HG03432 (cell line): ENCODE data around the gene SV2C.
"Not testable (repeated sequence)": the region's sequence is repeated elsewhere in the genome, so short reads cannot be mapped to it uniquely, and the experiment has no call there.

Source experiments
- ATAC-seq: cut with Tn5 transposase; IDR thresholded peaks from one replicate; pipeline ENCODE4 v1.9.1; 2021; ENCODE audit warnings: mild to moderate bottlenecking, moderate library complexity; ENCODE audit not compliant: unreplicated experiment

SV2C gene

GRCh38 chr5:76199336-76200318 is 116.4 kb downstream of the SV2C start:
- no peak for ATAC-seq

GRCh38 chr5:76202182-76202581 is 119.0 kb downstream of the SV2C start:
- ATAC-seq, result no peak

GRCh38 chr5:76204191-76204590 is 121.0 kb downstream of the SV2C start:
- ATAC-seq, result no peak

GRCh38 chr5:76204713-76205112 is 121.5 kb downstream of the SV2C start:
- ATAC-seq, result no peak

- no peak for ATAC-seq
These were observed 123.9 kb downstream of the SV2C start for GRCh38 chr5:76207120-76207519.

GRCh38 chr5:76209297-76209696 is 126.1 kb downstream of the SV2C start:
- ATAC-seq, result no peak

GRCh38 chr5:76210946-76211345 is 127.8 kb downstream of the SV2C start:
- ATAC-seq, result no peak

- ATAC-seq, result no peak
These were observed 130.7 kb downstream of the SV2C start for GRCh38 chr5:76213858-76214257.

- no peak for ATAC-seq
These were observed 133.6 kb downstream of the SV2C start for GRCh38 chr5:76216748-76217147.

- no peak for ATAC-seq
These were observed 136.5 kb downstream of the SV2C start for GRCh38 chr5:76219636-76220035.

GRCh38 chr5:76221311-76221710 is 138.1 kb downstream of the SV2C start:
- no peak for ATAC-seq

GRCh38 chr5:76222318-76222717 is 139.1 kb downstream of the SV2C start:
- ATAC-seq, result no peak

- ATAC-seq, result no peak
These were observed 140.5 kb downstream of the SV2C start for GRCh38 chr5:76223696-76224095.

- no peak for ATAC-seq
These were observed 141.7 kb downstream of the SV2C start for GRCh38 chr5:76224898-76225297.

GRCh38 chr5:76225336-76225735 is 142.2 kb downstream of the SV2C start:
- ATAC-seq, result no peak

GRCh38 chr5:76229900-76230299 is 146.7 kb downstream of the SV2C start:
- no peak for ATAC-seq

- ATAC-seq, result no peak
These were observed 147.6 kb downstream of the SV2C start for GRCh38 chr5:76230711-76231285.

GRCh38 chr5:76234665-76235064 is 151.5 kb downstream of the SV2C start:
- ATAC-seq, result no peak

- no peak for ATAC-seq
These were observed 153.5 kb downstream of the SV2C start for GRCh38 chr5:76236684-76237083.

- ATAC-seq, result no peak
These were observed 157.2 kb downstream of the SV2C start for GRCh38 chr5:76240336-76240735.

- not testable (repeated sequence) for ATAC-seq
These were observed 159.0 kb downstream of the SV2C start for GRCh38 chr5:76242155-76242554.

GRCh38 chr5:76245590-76245989 is 162.4 kb downstream of the SV2C start:
- ATAC-seq, result no peak
